ENCODE results near the gene FAM234A.
"Not testable (repeated sequence)": the region's sequence is repeated elsewhere in the genome, so short reads cannot be mapped to it uniquely, and the experiment has no call there.

DNA sequence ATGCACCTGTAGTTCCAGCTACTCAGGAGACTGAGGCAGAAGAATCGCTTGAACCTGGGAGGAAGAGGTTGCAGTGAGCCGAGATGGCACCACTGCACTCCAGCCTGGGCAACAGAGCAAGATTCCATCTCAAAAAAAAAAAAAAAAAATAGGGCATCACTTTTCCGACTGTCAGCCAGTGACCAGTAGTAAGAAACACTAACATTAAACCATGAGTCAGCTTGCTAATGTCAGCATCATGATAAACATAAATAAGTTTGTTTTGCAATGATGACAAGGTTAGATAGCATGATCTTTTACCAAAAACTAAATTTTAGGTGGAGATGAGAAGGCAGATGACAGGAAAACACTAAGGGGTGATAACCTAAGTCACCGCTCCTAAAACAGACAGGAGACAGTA lies 25.3 kb upstream of the FAM234A start:
- TF ChIP-seq EP300, POLR2A (IDR thresholded peaks at IDR 0.05): not testable (repeated sequence)
- TF ChIP-seq, protein P1, sequence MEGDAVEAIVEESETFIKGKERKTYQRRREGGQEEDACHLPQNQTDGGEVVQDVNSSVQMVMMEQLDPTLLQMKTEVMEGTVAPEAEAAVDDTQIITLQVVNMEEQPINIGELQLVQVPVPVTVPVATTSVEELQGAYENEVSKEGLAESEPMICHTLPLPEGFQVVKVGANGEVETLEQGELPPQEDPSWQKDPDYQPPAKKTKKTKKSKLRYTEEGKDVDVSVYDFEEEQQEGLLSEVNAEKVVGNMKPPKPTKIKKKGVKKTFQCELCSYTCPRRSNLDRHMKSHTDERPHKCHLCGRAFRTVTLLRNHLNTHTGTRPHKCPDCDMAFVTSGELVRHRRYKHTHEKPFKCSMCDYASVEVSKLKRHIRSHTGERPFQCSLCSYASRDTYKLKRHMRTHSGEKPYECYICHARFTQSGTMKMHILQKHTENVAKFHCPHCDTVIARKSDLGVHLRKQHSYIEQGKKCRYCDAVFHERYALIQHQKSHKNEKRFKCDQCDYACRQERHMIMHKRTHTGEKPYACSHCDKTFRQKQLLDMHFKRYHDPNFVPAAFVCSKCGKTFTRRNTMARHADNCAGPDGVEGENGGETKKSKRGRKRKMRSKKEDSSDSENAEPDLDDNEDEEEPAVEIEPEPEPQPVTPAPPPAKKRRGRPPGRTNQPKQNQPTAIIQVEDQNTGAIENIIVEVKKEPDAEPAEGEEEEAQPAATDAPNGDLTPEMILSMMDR (IDR thresholded peaks at IDR 0.05) = not testable (repeated sequence)

Data from stomach (tissue), 4 donors.